Measurements from ENCODE around the gene PRDM16. TPM values are rescaled to one million over a fixed set of nuclear protein-coding genes. Genes with fewer than 3 reads are reported as not detected.

Gene PRDM16
- total RNA-seq, 1 experiment from 2014 or later, result 1.6 TPM

DNA sequence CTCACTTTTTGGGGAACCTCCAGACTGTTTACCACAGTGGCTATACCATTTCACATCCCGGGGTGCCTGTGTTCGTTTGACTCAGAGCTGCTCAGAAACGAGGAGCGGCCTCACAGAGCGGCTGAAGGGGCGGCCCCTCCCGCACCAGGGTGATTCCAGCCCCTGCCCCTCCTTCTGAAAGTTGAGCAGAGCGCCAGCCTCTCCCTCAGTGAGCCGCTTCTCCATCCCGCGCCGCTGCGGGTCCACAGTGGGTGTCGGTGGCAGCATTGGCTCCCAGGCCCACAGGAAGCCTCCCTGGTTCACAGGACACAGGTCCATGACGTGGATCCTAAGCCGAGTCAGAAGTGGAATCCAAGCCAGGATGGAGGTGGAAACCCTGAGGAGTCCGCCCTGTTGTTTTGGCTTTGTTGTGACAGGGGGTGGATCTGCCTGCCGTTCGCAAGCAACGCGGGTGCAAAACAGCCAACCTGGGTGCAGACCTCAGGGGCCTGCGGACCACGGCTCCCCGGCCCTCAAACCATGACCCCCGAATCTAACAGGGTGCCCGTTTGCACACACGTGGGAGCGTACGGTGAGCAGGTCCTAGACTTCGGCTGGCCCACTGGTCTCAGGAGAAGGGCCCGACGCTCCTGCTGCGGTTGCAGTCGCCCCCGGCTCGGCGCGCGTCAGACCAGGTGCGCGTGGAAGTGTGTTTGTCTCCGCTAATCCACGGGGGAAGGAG lies 198.7 kb downstream of the PRDM16 start:
- Mint-ChIP-seq H3K9me3 (no peaks in the 10 kb centered on the region), H3K27me3 (ENCODE audit: low read depth) (no peaks in the 10 kb centered on the region), H3K4me3 (no peak overlapping the region), H3K4me1 (no peaks in the 10 kb centered on the region; the same call in 1 of the 2 replicates), H3K36me3 (no peaks in the 10 kb centered on the region), H3K27ac (no peak overlapping the region)
- CTCF ChIA-PET, result no interaction called here
- POLR2A ChIA-PET, result no interaction called here
- TF ChIP-seq NFYB (CRISPR knock-in tag; conservative IDR thresholded peaks at IDR 0.05; ENCODE audit: low read depth), result no peak
- no peak for TF ChIP-seq ZNF232 (CRISPR knock-in tag; IDR thresholded peaks at IDR 0.05)
- ATAC-seq (no peak), DNase-seq (ENCODE audit: low spot score) (no peak)

DNA sequence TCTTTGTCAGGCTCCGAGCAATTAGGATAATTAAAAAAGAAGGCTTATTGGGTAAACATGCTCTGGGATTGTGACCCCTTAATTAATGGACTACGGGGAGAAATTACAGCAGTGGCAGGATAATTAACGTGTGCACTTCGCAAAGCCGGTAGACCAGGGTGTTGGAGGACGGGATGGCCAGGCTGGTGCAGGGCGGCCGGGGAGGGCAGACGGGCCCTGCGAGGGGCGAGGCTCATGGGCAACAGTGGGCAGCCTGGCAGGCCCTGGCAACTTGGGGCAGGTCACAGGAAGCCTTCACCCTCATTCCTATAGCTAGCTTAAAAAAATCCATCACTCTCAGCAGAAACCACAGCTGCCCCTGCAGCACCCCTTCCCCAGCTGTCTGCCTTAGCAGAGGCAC lies 199.3 kb downstream of the PRDM16 start:
- ChIA-PET CTCF (no interaction called here), POLR2A (no interaction called here)
- Mint-ChIP-seq H3K27me3 (ENCODE audit: low read depth) (no peaks in the 10 kb centered on the region; the same call in 1 of the 2 replicates), H3K4me3 (no peak overlapping the region), H3K4me1 (no peaks in the 10 kb centered on the region; the same call in 1 of the 2 replicates), H3K36me3 (no peaks in the 10 kb centered on the region), H3K9me3 (no peaks in the 10 kb centered on the region), H3K27ac (no peak overlapping the region)
- ATAC-seq, result no peak
- no peak for DNase-seq (ENCODE audit: low spot score)
- TF ChIP-seq ZNF423 (CRISPR knock-in tag; IDR thresholded peaks at IDR 0.05) (no peak), JUN (CRISPR knock-in tag; IDR thresholded peaks at IDR 0.05) (no peak), JAZF1 (CRISPR knock-in tag; IDR thresholded peaks at IDR 0.05) (no peak), ZNF263 (CRISPR knock-in tag; IDR thresholded peaks at IDR 0.05; ENCODE audit: low read depth) (no peak), IRF2 (CRISPR knock-in tag; IDR thresholded peaks at IDR 0.05; ENCODE audit: borderline replicate concordance, low read depth) (no peak), SOX15 (CRISPR knock-in tag; IDR thresholded peaks at IDR 0.05) (no peak), TP53 (CRISPR knock-in tag; IDR thresholded peaks at IDR 0.05) (no peak), ZNF138 (CRISPR knock-in tag; conservative IDR thresholded peaks at IDR 0.05) (no peak), ZBTB21 (CRISPR knock-in tag; IDR thresholded peaks at IDR 0.05; ENCODE audit: borderline replicate concordance) (no peak), GABPB1 (CRISPR knock-in tag; IDR thresholded peaks at IDR 0.05) (no peak)
- TF ChIP-seq, protein P1, sequence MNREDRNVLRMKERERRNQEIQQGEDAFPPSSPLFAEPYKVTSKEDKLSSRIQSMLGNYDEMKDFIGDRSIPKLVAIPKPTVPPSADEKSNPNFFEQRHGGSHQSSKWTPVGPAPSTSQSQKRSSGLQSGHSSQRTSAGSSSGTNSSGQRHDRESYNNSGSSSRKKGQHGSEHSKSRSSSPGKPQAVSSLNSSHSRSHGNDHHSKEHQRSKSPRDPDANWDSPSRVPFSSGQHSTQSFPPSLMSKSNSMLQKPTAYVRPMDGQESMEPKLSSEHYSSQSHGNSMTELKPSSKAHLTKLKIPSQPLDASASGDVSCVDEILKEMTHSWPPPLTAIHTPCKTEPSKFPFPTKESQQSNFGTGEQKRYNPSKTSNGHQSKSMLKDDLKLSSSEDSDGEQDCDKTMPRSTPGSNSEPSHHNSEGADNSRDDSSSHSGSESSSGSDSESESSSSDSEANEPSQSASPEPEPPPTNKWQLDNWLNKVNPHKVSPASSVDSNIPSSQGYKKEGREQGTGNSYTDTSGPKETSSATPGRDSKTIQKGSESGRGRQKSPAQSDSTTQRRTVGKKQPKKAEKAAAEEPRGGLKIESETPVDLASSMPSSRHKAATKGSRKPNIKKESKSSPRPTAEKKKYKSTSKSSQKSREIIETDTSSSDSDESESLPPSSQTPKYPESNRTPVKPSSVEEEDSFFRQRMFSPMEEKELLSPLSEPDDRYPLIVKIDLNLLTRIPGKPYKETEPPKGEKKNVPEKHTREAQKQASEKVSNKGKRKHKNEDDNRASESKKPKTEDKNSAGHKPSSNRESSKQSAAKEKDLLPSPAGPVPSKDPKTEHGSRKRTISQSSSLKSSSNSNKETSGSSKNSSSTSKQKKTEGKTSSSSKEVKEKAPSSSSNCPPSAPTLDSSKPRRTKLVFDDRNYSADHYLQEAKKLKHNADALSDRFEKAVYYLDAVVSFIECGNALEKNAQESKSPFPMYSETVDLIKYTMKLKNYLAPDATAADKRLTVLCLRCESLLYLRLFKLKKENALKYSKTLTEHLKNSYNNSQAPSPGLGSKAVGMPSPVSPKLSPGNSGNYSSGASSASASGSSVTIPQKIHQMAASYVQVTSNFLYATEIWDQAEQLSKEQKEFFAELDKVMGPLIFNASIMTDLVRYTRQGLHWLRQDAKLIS (CRISPR knock-in tag; IDR thresholded peaks at IDR 0.05; ENCODE audit: borderline replicate concordance), result no peak
- TF ChIP-seq, protein P2, sequence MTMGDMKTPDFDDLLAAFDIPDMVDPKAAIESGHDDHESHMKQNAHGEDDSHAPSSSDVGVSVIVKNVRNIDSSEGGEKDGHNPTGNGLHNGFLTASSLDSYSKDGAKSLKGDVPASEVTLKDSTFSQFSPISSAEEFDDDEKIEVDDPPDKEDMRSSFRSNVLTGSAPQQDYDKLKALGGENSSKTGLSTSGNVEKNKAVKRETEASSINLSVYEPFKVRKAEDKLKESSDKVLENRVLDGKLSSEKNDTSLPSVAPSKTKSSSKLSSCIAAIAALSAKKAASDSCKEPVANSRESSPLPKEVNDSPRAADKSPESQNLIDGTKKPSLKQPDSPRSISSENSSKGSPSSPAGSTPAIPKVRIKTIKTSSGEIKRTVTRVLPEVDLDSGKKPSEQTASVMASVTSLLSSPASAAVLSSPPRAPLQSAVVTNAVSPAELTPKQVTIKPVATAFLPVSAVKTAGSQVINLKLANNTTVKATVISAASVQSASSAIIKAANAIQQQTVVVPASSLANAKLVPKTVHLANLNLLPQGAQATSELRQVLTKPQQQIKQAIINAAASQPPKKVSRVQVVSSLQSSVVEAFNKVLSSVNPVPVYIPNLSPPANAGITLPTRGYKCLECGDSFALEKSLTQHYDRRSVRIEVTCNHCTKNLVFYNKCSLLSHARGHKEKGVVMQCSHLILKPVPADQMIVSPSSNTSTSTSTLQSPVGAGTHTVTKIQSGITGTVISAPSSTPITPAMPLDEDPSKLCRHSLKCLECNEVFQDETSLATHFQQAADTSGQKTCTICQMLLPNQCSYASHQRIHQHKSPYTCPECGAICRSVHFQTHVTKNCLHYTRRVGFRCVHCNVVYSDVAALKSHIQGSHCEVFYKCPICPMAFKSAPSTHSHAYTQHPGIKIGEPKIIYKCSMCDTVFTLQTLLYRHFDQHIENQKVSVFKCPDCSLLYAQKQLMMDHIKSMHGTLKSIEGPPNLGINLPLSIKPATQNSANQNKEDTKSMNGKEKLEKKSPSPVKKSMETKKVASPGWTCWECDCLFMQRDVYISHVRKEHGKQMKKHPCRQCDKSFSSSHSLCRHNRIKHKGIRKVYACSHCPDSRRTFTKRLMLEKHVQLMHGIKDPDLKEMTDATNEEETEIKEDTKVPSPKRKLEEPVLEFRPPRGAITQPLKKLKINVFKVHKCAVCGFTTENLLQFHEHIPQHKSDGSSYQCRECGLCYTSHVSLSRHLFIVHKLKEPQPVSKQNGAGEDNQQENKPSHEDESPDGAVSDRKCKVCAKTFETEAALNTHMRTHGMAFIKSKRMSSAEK (CRISPR knock-in tag; IDR thresholded peaks at IDR 0.05; ENCODE audit: borderline replicate concordance), result no peak
- TF ChIP-seq, protein P3, sequence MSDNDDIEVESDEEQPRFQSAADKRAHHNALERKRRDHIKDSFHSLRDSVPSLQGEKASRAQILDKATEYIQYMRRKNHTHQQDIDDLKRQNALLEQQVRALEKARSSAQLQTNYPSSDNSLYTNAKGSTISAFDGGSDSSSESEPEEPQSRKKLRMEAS (CRISPR knock-in tag; IDR thresholded peaks at IDR 0.05), result no peak
- TF ChIP-seq, protein P4, sequence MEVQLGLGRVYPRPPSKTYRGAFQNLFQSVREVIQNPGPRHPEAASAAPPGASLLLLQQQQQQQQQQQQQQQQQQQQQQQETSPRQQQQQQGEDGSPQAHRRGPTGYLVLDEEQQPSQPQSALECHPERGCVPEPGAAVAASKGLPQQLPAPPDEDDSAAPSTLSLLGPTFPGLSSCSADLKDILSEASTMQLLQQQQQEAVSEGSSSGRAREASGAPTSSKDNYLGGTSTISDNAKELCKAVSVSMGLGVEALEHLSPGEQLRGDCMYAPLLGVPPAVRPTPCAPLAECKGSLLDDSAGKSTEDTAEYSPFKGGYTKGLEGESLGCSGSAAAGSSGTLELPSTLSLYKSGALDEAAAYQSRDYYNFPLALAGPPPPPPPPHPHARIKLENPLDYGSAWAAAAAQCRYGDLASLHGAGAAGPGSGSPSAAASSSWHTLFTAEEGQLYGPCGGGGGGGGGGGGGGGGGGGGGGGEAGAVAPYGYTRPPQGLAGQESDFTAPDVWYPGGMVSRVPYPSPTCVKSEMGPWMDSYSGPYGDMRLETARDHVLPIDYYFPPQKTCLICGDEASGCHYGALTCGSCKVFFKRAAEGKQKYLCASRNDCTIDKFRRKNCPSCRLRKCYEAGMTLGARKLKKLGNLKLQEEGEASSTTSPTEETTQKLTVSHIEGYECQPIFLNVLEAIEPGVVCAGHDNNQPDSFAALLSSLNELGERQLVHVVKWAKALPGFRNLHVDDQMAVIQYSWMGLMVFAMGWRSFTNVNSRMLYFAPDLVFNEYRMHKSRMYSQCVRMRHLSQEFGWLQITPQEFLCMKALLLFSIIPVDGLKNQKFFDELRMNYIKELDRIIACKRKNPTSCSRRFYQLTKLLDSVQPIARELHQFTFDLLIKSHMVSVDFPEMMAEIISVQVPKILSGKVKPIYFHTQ (CRISPR knock-in tag; IDR thresholded peaks at IDR 0.05), result no peak
- TF ChIP-seq, protein P5, sequence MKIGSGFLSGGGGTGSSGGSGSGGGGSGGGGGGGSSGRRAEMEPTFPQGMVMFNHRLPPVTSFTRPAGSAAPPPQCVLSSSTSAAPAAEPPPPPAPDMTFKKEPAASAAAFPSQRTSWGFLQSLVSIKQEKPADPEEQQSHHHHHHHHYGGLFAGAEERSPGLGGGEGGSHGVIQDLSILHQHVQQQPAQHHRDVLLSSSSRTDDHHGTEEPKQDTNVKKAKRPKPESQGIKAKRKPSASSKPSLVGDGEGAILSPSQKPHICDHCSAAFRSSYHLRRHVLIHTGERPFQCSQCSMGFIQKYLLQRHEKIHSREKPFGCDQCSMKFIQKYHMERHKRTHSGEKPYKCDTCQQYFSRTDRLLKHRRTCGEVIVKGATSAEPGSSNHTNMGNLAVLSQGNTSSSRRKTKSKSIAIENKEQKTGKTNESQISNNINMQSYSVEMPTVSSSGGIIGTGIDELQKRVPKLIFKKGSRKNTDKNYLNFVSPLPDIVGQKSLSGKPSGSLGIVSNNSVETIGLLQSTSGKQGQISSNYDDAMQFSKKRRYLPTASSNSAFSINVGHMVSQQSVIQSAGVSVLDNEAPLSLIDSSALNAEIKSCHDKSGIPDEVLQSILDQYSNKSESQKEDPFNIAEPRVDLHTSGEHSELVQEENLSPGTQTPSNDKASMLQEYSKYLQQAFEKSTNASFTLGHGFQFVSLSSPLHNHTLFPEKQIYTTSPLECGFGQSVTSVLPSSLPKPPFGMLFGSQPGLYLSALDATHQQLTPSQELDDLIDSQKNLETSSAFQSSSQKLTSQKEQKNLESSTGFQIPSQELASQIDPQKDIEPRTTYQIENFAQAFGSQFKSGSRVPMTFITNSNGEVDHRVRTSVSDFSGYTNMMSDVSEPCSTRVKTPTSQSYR (CRISPR knock-in tag; IDR thresholded peaks at IDR 0.05), result no peak
- TF ChIP-seq, protein P6, sequence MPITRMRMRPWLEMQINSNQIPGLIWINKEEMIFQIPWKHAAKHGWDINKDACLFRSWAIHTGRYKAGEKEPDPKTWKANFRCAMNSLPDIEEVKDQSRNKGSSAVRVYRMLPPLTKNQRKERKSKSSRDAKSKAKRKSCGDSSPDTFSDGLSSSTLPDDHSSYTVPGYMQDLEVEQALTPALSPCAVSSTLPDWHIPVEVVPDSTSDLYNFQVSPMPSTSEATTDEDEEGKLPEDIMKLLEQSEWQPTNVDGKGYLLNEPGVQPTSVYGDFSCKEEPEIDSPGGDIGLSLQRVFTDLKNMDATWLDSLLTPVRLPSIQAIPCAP (CRISPR knock-in tag; IDR thresholded peaks at IDR 0.05), result no peak
- TF ChIP-seq, protein P7, sequence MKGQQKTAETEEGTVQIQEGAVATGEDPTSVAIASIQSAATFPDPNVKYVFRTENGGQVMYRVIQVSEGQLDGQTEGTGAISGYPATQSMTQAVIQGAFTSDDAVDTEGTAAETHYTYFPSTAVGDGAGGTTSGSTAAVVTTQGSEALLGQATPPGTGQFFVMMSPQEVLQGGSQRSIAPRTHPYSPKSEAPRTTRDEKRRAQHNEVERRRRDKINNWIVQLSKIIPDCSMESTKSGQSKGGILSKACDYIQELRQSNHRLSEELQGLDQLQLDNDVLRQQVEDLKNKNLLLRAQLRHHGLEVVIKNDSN (CRISPR knock-in tag; IDR thresholded peaks at IDR 0.05), result no peak
